DMS53 (cell line): ENCODE results near the gene MFN1.

Experiments
- DNase-seq: peaks from one replicate; lab custom pipeline; 2025; lab: John Stamatoyannopoulos, UW

Gene MFN1

GRCh38 chr3:179336345-179336929 is 11.1 kb upstream of the MFN1 start:
- no peak for DNase-seq

GRCh38 chr3:179348325-179349013 is 960 bp downstream of the MFN1 start:
- peak; percentile 21 for DNase-seq

DNA sequence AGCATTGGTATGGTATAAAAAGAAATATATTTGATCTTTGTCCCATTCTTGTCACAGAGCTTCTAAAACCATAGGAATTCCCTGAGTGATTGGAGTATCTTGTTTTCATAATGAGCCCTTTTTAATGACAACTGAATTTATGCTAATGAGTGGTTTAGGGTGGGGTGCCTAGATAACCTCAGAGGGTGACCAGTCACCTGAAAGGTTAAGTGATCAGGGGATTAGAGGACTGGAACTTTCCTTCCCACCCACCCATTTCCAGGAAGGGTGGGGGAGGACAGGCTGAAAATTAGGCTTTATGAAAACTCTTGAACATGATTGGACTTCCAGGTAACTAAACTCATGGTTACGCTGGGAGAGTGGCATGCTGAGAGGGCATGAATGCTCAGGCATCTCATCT is 8.5 kb downstream of the MFN1 start:
- DNase-seq: no peak

DNA sequence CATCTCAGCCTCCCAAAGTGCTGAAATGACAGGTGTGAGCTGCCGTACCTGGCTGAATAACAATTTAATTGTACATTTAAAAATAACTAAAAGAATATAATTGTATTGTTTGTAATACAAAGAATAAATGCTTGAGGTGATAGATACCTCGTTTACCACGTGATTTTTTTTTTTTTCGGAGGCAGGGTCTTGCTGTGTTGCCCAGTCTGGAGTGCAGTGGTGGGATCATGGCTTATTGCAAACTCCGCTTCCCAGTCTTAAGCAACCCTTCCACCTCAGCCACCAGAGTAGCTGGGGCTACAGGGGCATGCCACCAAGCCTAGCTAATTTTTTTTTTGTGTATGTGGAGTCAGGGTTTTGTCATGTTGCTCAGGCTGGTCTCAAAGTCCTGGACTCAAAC is 15.8 kb downstream of the MFN1 start:
- no peak for DNase-seq

DNA sequence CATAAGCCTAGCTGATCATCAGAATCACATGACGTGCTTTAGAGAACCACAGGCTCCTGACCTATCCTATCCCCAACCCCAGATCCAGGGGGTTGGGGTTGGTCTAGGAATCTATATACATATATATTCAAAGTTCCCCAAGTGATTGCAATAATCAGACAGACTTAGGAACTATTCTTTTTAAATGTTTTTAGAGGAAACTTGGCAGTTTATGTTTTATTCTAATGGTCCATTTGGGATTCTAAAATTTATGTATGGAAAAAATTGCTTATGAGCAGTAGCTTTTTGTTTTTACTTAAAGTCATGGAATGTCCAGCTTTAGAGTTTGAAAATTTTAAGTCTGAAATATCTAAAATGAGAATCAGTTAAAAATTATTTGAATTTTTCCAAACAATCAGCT is 22.1 kb downstream of the MFN1 start:
- no peak for DNase-seq

GRCh38 chr3:179373938-179374337 is 26.4 kb downstream of the MFN1 start:
- peak; percentile 6 for DNase-seq

GRCh38 chr3:179375091-179375999 is 27.8 kb downstream of the MFN1 start:
- DNase-seq: no peak

DNA sequence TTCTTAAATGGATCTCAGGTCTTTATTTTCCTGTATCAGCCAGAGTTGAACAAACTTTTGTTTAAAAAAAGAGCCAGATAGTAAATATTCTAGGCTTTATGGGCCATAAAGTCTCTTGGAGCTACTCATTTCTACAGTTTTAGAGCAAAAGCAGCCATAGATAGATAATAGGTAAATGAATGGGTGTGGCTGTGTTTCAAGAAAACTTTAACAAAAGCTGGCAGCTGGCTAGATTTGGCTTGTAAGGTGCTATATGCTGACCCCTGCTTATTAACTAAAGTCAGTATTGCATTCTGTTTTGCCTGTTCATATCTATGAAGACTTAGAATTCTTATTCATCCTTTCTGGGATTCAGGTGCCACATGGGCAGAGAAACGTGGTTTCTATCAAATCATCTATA is 29.0 kb downstream of the MFN1 start:
- no peak for DNase-seq

- DNase-seq: no peak
Observed at GRCh38 chr3:179391906-179392305, 44.4 kb downstream of the MFN1 start.

DNA sequence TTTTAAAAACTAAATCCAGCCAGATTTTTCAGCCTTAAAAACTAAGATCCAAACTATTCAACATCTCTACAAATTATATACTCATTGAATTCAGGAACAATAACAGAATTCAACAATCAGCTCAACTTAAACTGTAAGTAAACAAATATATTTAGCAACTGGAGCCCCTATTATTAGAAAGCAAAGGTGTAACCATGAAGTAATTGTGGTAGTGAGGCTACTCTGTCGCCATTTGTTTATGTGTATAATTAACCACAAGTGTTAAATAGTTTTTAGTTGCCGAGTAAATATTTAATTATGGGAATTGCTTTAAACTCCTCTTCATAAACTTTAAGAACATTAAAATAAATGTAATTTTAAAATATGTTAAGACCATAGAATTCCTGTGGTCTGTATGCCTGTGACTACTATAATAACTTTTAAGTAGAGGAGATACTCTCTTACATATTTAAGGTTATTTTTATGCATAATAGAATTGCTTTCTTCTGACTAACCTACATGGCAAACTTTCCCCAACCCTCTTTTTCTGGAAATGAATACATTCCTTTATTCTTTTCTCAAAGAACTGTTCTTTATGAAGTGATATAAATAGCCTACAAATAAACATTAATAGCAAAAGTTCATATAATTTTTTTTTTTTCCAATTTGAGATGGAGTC is 51.2 kb downstream of the MFN1 start:
- DNase-seq: no peak

GRCh38 chr3:179401561-179401960 is 54.1 kb downstream of the MFN1 start:
- DNase-seq: no peak

GRCh38 chr3:179402963-179403362 is 55.5 kb downstream of the MFN1 start:
- DNase-seq: no peak

DNA sequence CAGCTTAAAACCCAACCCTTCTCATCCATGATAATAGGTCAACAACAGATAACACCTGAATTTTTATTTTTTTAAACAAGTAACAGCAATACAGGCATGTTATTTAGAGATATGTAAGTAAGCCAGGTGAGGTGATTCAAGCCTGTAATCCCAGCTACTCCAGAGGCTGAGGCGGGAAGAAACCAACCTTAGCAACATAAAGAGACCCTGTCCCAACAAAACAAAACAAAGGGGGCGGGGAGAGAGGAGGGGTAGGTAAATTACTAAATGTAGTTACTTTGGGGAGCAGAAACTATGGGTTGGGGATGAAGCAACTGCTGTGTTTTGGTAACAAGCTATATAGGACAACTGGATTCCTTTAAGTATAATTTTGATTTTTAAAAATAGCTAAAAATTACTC is 56.8 kb downstream of the MFN1 start:
- DNase-seq: no peak

DNA sequence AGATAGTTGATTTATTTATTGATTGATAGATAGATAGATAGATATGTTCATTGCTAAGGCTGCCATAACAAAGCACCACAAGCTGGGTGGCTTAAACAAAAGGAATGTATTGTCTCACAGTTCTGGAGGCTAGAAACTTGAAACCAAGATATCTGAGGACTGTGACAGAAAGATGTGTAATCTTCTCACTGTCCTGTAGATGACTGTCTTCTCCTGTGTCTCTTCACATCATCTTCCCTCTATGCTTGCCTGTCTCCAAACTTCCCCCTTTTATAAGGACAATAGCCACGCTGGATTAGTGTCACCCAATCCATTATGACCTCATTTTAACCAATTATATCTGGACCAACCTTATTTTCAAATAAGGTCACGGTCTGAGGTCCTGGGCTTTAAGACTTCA is 62.8 kb downstream of the MFN1 start:
- DNase-seq: peak; percentile 8

DNA sequence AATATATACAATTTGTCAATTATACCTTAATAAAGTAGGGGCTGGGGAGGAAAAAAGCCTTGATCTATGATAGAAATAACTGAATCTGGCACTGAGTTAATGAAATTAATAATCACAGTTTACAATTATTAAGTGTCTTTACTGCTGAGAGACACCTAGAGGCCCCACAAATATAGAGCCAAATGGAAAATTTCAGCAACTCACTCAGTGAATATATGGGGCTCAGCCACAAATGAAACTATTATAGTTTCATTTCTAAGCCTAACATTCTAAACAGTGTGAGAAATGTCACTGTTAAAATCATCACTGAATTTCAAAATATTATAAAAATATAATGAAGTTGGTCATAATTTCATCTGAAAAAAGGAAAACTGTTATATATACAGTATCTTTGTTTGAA is 63.5 kb downstream of the MFN1 start:
- no peak for DNase-seq

DNA sequence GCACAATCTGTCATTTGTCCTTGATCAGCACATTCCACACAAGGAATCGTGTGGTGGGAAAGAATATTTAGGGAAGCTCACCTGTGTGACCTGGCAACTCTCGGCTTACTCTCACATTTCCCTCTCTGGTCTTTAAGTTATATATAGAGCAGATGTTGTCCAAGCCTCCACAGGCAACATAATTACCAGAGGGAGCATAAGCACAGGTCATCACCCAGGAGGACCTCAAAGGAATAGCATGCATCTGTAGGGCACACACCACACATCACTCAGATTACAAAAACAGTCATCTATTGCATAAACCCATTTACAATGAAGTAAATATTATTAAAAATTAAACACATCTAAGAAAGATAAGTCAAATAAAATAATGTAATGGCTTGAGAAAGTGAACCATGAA is 67.3 kb downstream of the MFN1 start:
- no peak for DNase-seq

DNA sequence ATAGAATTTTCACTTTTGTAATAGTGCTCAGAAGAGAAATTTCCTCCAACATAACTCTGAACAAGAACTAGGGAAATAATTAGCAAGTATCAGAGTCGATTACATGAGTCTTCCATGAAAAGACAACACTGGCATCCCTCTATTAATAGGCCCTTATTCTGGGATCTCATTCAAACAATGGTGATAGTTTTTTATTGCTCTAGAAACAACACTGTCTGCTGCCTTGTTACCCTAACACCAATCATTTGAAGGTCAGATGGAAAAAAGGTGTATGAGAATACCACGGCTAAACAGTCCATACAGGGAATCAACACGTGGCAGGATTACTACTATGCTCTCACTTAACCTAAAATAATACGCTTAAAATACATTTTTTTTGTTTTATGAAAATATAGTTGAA is 67.9 kb downstream of the MFN1 start:
- no peak for DNase-seq

DNA sequence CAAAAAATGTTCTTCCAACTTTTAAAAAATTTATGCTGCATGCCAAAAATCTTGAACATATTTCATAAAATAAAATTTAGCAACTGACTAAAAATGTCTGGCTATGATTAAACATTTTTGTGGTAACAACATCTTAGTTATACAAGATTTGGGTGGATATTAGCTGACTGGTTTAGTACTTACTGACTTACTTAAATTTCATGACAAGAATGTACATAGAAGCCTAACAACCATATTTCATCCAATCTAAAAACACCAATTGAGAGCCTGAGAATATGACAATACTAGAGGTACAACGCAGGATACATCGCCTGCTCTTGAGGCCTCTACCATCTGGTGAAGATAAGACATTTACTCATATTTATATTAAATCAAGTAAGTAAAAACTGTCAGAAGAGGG is 69.2 kb downstream of the MFN1 start:
- no peak for DNase-seq

GRCh38 chr3:179418610-179419009 is 71.1 kb downstream of the MFN1 start:
- no peak for DNase-seq

DNA sequence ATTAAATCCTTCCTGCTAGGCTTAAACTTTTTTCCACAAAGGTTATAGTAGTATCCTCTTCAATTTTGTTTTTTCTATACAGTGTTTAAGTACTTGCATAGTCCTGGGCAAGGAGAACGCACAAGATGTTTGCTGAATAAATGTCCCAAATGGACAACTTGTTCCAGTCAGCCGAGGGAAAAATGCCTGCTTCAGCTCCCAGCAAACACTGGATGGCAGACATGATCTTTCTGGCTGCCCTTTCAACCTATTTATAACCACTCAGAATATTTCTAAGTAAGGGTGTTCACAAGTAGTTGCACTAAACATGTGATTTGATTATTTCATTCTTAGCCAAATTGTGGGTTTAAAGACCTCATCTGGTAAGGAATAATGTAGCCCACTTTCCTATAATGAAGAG is 74.0 kb downstream of the MFN1 start:
- DNase-seq: peak; percentile 37

GRCh38 chr3:179425075-179425474 is 77.6 kb downstream of the MFN1 start:
- DNase-seq: no peak

- no peak for DNase-seq
Observed at GRCh38 chr3:179428876-179429548, 81.5 kb downstream of the MFN1 start.
